NB4 (cell line): ENCODE results near the gene GNB1L.

ENCODE experiments used
- CTCF ChIP-seq: IDR thresholded peaks from one replicate; pipeline ENCODE4 v1.5.1; 2012; ENCODE audit warnings: low read depth, low read length
- POLR2A ChIP-seq: IDR thresholded peaks from 2 replicates; pipeline ENCODE4 v1.6.1; 2011; ENCODE audit warnings: mild to moderate bottlenecking; ENCODE audit not compliant: insufficient read length; ENCODE audit errors: extremely low read depth
- TF ChIP-seq, protein P1 (sequence below): IDR thresholded peaks from 2 replicates; pipeline ENCODE4 v1.6.1; 2011; ENCODE audit warnings: low read depth, low read length

GRCh38 chr22:19848298-19849224, 6.1 kb downstream of the GNB1L start:
- TF ChIP-seq CTCF (no peak), POLR2A (no peak)
- TF ChIP-seq, protein P1, sequence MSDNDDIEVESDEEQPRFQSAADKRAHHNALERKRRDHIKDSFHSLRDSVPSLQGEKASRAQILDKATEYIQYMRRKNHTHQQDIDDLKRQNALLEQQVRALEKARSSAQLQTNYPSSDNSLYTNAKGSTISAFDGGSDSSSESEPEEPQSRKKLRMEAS = no peak
